IgD-negative memory B cell (primary cell): ENCODE measurements around the gene TRAPPC3L. TPM values are rescaled to one million over a fixed set of nuclear protein-coding genes. Genes with fewer than 3 reads are reported as not detected.
A peak's percentile ranks its signal among the peaks of the same experiment; 100 is the strongest.
"Not testable (repeated sequence)": the region's sequence is repeated elsewhere in the genome, so short reads cannot be mapped to it uniquely, and the experiment has no call there.

Experiments
- H3K27ac Mint-ChIP-seq, 3 donors: one replicate each; pipeline ENCODE4 v1.8.0; 2020 to 2022; ENCODE audit warnings: mild to moderate bottlenecking in 3 of 3, mixed read lengths in 3 of 3, moderate library complexity in 1 of 3
- H3K27me3 Mint-ChIP-seq: one replicate; pipeline ENCODE4 v1.8.0; 2021; ENCODE audit warnings: mixed read lengths
- H3K36me3 Mint-ChIP-seq: one replicate; pipeline ENCODE4 v1.8.0; 2020; ENCODE audit warnings: mild to moderate bottlenecking, mixed read lengths
- H3K4me1 Mint-ChIP-seq, 3 donors: one replicate each; pipeline ENCODE4 v1.8.0; 2020 to 2022; ENCODE audit warnings: mixed read lengths in 3 of 3, mild to moderate bottlenecking in 1 of 3
- H3K4me3 Mint-ChIP-seq, 4 donors: one replicate each; pipeline ENCODE4 v1.8.0; 2020 to 2022; ENCODE audit warnings: mild to moderate bottlenecking in 4 of 4, mixed read lengths in 4 of 4, moderate library complexity in 3 of 4
- H3K9me3 Mint-ChIP-seq, 3 donors: one replicate each; pipeline ENCODE4 v1.8.0; 2020 to 2021; ENCODE audit warnings: mixed read lengths in 3 of 3, mild to moderate bottlenecking in 1 of 3
- polyA plus RNA-seq: library from polyadenylated mRNA; unstranded; fragments of 300-500 nt; fragmentation: Illumina TruSeq; gene quantifications from one replicate; pipeline ENCODE4 v1.2.3, GENCODE V29; 2021

TRAPPC3L gene
- polyA plus RNA-seq, 1 donor from 2014 or later: not detected

GRCh38 chr6:116513224-116513875 is 32.1 kb downstream of the TRAPPC3L start:
- Mint-ChIP-seq H3K27ac (peak overlapping the region in 1 of 3 donors; percentile 46), H3K9me3 (peaks cover 0 to 7% (median 3%) of the 10 kb centered on the region in 3 donors), H3K36me3 (no peaks in the 10 kb centered on the region), H3K27me3 (no peaks in the 10 kb centered on the region), H3K4me1 (peaks cover 9 to 18% (median 11%) of the 10 kb centered on the region in 3 donors), H3K4me3 (no peak overlapping the region)

GRCh38 chr6:116512734-116513133 is 32.8 kb downstream of the TRAPPC3L start:
- Mint-ChIP-seq H3K4me1 (peaks cover 9 to 18% (median 11%) of the 10 kb centered on the region in 3 donors), H3K4me3 (no peak overlapping the region), H3K9me3 (peaks cover 0 to 10% (median 3%) of the 10 kb centered on the region in 3 donors), H3K36me3 (no peaks in the 10 kb centered on the region), H3K27me3 (no peaks in the 10 kb centered on the region), H3K27ac (no peak overlapping the region)

GRCh38 chr6:116512111-116512559 is 33.3 kb downstream of the TRAPPC3L start:
- Mint-ChIP-seq H3K27ac (peak overlapping the region in 1 of 3 donors; percentile 24), H3K4me3 (peak overlapping the region in 1 of 4 donors; percentile 47), H3K36me3 (no peaks in the 10 kb centered on the region), H3K4me1 (peaks cover 9 to 18% (median 11%) of the 10 kb centered on the region in 3 donors), H3K9me3 (peaks cover 0 to 10% (median 5%) of the 10 kb centered on the region in 3 donors), H3K27me3 (no peaks in the 10 kb centered on the region)

- Mint-ChIP-seq H3K36me3 (no peaks in the 10 kb centered on the region), H3K4me1 (peaks cover 9 to 18% (median 11%) of the 10 kb centered on the region in 3 donors), H3K4me3 (peak within 1 kb of the TSS in 1 of 4 donors; percentile 47), H3K9me3 (peaks cover 0 to 10% (median 5%) of the 10 kb centered on the region in 3 donors), H3K27me3 (peaks cover under 1% of the 10 kb centered on the region), H3K27ac (peak within 1 kb of the TSS in 1 of 3 donors; percentile 24)
Measured at GRCh38 chr6:116511424-116512110, 33.9 kb downstream of the TRAPPC3L start, which contains the start of gene CALHM5. Gene CALHM5, plus strand, starts transcription at chr6:116511639. Its CDS starts 58 bp downstream, at chr6:116511697.

GRCh38 chr6:116508527-116508926 is 37.0 kb downstream of the TRAPPC3L start:
- Mint-ChIP-seq H3K27ac (no peak overlapping the region), H3K27me3 (peaks cover 2% of the 10 kb centered on the region), H3K9me3 (peaks cover 0 to 10% (median 7%) of the 10 kb centered on the region in 3 donors), H3K4me3 (no peak overlapping the region), H3K4me1 (peaks cover 13 to 21% (median 20%) of the 10 kb centered on the region in 3 donors), H3K36me3 (peaks cover 2% of the 10 kb centered on the region)

GRCh38 chr6:116507324-116507723 is 38.2 kb downstream of the TRAPPC3L start:
- H3K4me3 Mint-ChIP-seq: no peak overlapping the region
- H3K27ac Mint-ChIP-seq: no peak overlapping the region
- H3K4me1 Mint-ChIP-seq: peaks cover 13 to 18% (median 14%) of the 10 kb centered on the region in 3 donors
- H3K9me3 Mint-ChIP-seq: peaks cover 0 to 10% (median 7%) of the 10 kb centered on the region in 3 donors
- peaks cover 2% of the 10 kb centered on the region for H3K27me3 Mint-ChIP-seq
- H3K36me3 Mint-ChIP-seq: peaks cover 5% of the 10 kb centered on the region

- Mint-ChIP-seq H3K36me3 (peaks cover 5% of the 10 kb centered on the region), H3K4me1 (peaks cover 7 to 9% (median 8%) of the 10 kb centered on the region in 3 donors), H3K27me3 (peaks cover 5% of the 10 kb centered on the region), H3K27ac (no peak overlapping the region), H3K4me3 (no peak overlapping the region), H3K9me3 (peaks cover 0 to 4% (median 0%) of the 10 kb centered on the region in 3 donors)
Measured at GRCh38 chr6:116500969-116501433, 44.5 kb downstream of the TRAPPC3L start.

GRCh38 chr6:116497113-116497676 is 48.3 kb downstream of the TRAPPC3L start:
- peaks cover 0 to 3% (median 2%) of the 10 kb centered on the region in 3 donors for H3K9me3 Mint-ChIP-seq

GRCh38 chr6:116495161-116495560 is 50.3 kb downstream of the TRAPPC3L start:
- H3K9me3 Mint-ChIP-seq, H3K27ac Mint-ChIP-seq, H3K4me1 Mint-ChIP-seq, H3K27me3 Mint-ChIP-seq, H3K36me3 Mint-ChIP-seq, H3K4me3 Mint-ChIP-seq: not testable (repeated sequence)

More at GRCh38 chr6:116497113-116497676, 48.3 kb downstream of the TRAPPC3L start:
- H3K27ac Mint-ChIP-seq: no peak overlapping the region
- H3K27me3 Mint-ChIP-seq: peaks cover 5% of the 10 kb centered on the region
- H3K4me3 Mint-ChIP-seq: no peak overlapping the region
- H3K36me3 Mint-ChIP-seq: peaks cover 2% of the 10 kb centered on the region
- no peaks in the 10 kb centered on the region for H3K4me1 Mint-ChIP-seq

- Mint-ChIP-seq H3K36me3 (peaks cover 8% of the 10 kb centered on the region), H3K4me3 (no peak overlapping the region), H3K27ac (no peak overlapping the region), H3K27me3 (peaks cover 6% of the 10 kb centered on the region), H3K9me3 (peaks cover 0 to 6% (median 5%) of the 10 kb centered on the region in 3 donors), H3K4me1 (peaks cover 0 to 1% (median 0%) of the 10 kb centered on the region in 3 donors)
Measured at GRCh38 chr6:116492331-116493067, 53.0 kb downstream of the TRAPPC3L start.

GRCh38 chr6:116491610-116492330 is 53.7 kb downstream of the TRAPPC3L start:
- peaks cover 8% of the 10 kb centered on the region for H3K36me3 Mint-ChIP-seq
- peaks cover 6% of the 10 kb centered on the region for H3K27me3 Mint-ChIP-seq
- peaks cover 0 to 6% (median 5%) of the 10 kb centered on the region in 3 donors for H3K9me3 Mint-ChIP-seq

GRCh38 chr6:116485559-116486184 is 59.8 kb downstream of the TRAPPC3L start:
- Mint-ChIP-seq H3K4me1 (peaks cover 0 to 2% (median 1%) of the 10 kb centered on the region in 3 donors), H3K9me3 (peaks cover 0 to 6% (median 0%) of the 10 kb centered on the region in 3 donors), H3K4me3 (no peak overlapping the region), H3K36me3 (peaks cover 8% of the 10 kb centered on the region), H3K27me3 (peaks cover 11% of the 10 kb centered on the region), H3K27ac (no peak overlapping the region)

More at GRCh38 chr6:116491610-116492330, 53.7 kb downstream of the TRAPPC3L start:
- peaks cover 0 to 1% (median 0%) of the 10 kb centered on the region in 3 donors for H3K4me1 Mint-ChIP-seq
- H3K27ac Mint-ChIP-seq: no peak overlapping the region
- no peak overlapping the region for H3K4me3 Mint-ChIP-seq

GRCh38 chr6:116483616-116484015 is 61.9 kb downstream of the TRAPPC3L start:
- Mint-ChIP-seq H3K36me3 (peaks cover 7% of the 10 kb centered on the region), H3K27me3 (peaks cover 8% of the 10 kb centered on the region), H3K4me3 (no peak overlapping the region), H3K27ac (no peak overlapping the region), H3K9me3 (no peaks in the 10 kb centered on the region), H3K4me1 (peaks cover 0 to 2% (median 0%) of the 10 kb centered on the region in 3 donors)
